Spleen (tissue), 7 donors: ENCODE data around the gene PTPRCAP.

Source experiments
- POLR2A ChIP-seq, 3 donors: fragments of 450-650 bp; IDR thresholded peaks; one replicate each; pipeline ENCODE4 v1.5.1; 2017; ENCODE audit warnings: antibody characterized with exemption in 3 of 3, mild to moderate bottlenecking in 1 of 3
- POLR2AphosphoS5 ChIP-seq, 3 donors: sonication (generic); formaldehyde crosslinking; IDR thresholded peaks; one replicate each; pipeline ENCODE4 v1.5.1; 2017; ENCODE audit warnings: antibody characterized with exemption in 3 of 3
- TF ChIP-seq, protein P1 (sequence below), 11 experiments: fragments of 200-600 bp in 7 of 11; fragments of 450-650 bp in 4 of 11; sonication (generic) in 4 of 11; IDR thresholded peaks in 8 of 11; conservative IDR thresholded peaks in 3 of 11; 1 replicate in 7 of 11; 2 replicates in 4 of 11; pipeline versions ENCODE4 v1.4.0 to v1.8.0; 2016 to 2021; ENCODE audit warnings: antibody characterized with exemption in 11 of 11, inconsistent platforms in 4 of 11, mild to moderate bottlenecking in 1 of 11
- donor health status: DM: no; HTN: no; CAD: no; lungs with moderate emphysema.
- donor health status: DM: no; HTN: no; CAD: no.
- donor health status: DM: no; HTN: no; CAD: no.

DNA sequence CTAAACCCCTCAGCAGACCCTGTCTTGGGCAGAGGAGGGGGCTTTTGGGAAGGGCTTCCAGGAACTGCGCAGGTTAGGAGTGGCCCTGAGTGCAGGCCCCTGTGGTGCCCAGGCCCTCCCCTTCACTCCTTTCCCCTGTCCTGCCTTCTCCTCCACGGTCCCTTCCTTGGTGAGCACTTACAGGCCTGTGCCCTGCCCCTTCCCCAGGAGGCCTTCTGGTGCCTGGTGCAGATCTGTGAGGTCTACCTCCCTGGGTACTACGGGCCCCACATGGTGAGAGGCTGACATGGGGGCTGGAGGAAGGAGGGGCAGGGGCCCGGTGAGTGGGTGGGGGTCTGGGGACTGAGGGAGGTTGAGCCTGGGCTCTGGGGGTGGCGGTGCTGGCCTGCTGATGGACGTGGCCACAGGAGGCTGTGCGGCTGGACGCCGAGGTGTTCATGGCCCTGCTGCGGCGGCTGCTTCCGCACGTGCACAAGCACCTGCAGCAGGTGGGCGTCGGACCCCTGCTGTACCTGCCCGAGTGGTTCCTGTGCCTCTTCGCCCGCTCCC, 31.0 kb downstream of the PTPRCAP start:
- TF ChIP-seq, protein P1, sequence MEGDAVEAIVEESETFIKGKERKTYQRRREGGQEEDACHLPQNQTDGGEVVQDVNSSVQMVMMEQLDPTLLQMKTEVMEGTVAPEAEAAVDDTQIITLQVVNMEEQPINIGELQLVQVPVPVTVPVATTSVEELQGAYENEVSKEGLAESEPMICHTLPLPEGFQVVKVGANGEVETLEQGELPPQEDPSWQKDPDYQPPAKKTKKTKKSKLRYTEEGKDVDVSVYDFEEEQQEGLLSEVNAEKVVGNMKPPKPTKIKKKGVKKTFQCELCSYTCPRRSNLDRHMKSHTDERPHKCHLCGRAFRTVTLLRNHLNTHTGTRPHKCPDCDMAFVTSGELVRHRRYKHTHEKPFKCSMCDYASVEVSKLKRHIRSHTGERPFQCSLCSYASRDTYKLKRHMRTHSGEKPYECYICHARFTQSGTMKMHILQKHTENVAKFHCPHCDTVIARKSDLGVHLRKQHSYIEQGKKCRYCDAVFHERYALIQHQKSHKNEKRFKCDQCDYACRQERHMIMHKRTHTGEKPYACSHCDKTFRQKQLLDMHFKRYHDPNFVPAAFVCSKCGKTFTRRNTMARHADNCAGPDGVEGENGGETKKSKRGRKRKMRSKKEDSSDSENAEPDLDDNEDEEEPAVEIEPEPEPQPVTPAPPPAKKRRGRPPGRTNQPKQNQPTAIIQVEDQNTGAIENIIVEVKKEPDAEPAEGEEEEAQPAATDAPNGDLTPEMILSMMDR (IDR thresholded peaks at IDR 0.05 in 8 of 11, conservative IDR thresholded peaks at IDR 0.05 in 3 of 11) = no peak
- TF ChIP-seq POLR2A (IDR thresholded peaks at IDR 0.05) (no peak), POLR2AphosphoS5 (IDR thresholded peaks at IDR 0.05) (peak in 1 of 3 donors; percentile 56)
